Nephron (organoid): ENCODE measurements around the gene BCS1L.

Experiments
- H3K27ac Mint-ChIP-seq, 3 experiments: 2 replicates each; pipeline ENCODE4 v1.8.0; 2020; ENCODE audit warnings: mixed read lengths in 3 of 3, mild to moderate bottlenecking in 2 of 3, moderate library complexity in 1 of 3
- H3K27me3 Mint-ChIP-seq: 2 replicates; pipeline ENCODE4 v1.8.0; 2021; ENCODE audit warnings: low read depth, mild to moderate bottlenecking, moderate library complexity, mixed read lengths
- H3K36me3 Mint-ChIP-seq: 2 replicates; pipeline ENCODE4 v1.8.0; 2020; ENCODE audit warnings: low read depth, mixed read lengths
- H3K4me1 Mint-ChIP-seq: 2 replicates; pipeline ENCODE4 v1.8.0; 2020; ENCODE audit warnings: mixed read lengths
- H3K4me3 Mint-ChIP-seq, 3 experiments: 2 replicates each; pipeline ENCODE4 v1.8.0; 2020; ENCODE audit warnings: mild to moderate bottlenecking in 3 of 3, mixed read lengths in 3 of 3, moderate library complexity in 2 of 3
- H3K9me3 Mint-ChIP-seq: 2 replicates; pipeline ENCODE4 v1.8.0; 2020; ENCODE audit warnings: mixed read lengths
- CTCF ChIP-seq, 3 experiments: fragments of 200-600 bp; sonication (generic); IDR thresholded peaks; one replicate each; pipeline ENCODE4 v1.5.0; 2021; ENCODE audit warnings: antibody characterized with exemption in 3 of 3; ENCODE audit not compliant: unreplicated experiment in 3 of 3

The BCS1L gene

GRCh38 chr2:218659258-218659987 is at the start of gene BCS1L, which contains the start of gene ZNF142:
Gene BCS1L, plus strand, starts transcription at chr2:218659683. Its CDS starts 1,305 bp downstream, at chr2:218660988.
Gene ZNF142, minus strand, starts transcription at chr2:218659623. Its CDS starts 3,194 bp downstream, at chr2:218656429.
- Mint-ChIP-seq H3K4me1 (peaks cover 23% of the 10 kb centered on the region), H3K27ac (peak within 1 kb of the TSS; percentile 72 to 86 (median 80)), H3K36me3 (peaks cover 31% of the 10 kb centered on the region), H3K27me3 (no peaks in the 10 kb centered on the region), H3K9me3 (no peaks in the 10 kb centered on the region), H3K4me3 (peak within 1 kb of the TSS; percentile 96 to 98 (median 98))
- no peak for TF ChIP-seq CTCF (IDR thresholded peaks at IDR 0.05; ENCODE audit: unreplicated experiment in 3 of 3)

- H3K9me3 Mint-ChIP-seq = no peaks in the 10 kb centered on the region
- H3K27me3 Mint-ChIP-seq = peaks cover 3% of the 10 kb centered on the region
- H3K4me1 Mint-ChIP-seq = no peaks in the 10 kb centered on the region
- no peak for TF ChIP-seq CTCF (IDR thresholded peaks at IDR 0.05; ENCODE audit: unreplicated experiment in 3 of 3)
- no peak overlapping the region for H3K4me3 Mint-ChIP-seq
- H3K36me3 Mint-ChIP-seq = no peaks in the 10 kb centered on the region
- H3K27ac Mint-ChIP-seq = no peak overlapping the region
Observed at GRCh38 chr2:218615868-218616315, 43.6 kb upstream of the BCS1L start.

- H3K4me3 Mint-ChIP-seq = no peak overlapping the region
- no peaks in the 10 kb centered on the region for H3K36me3 Mint-ChIP-seq
- H3K27ac Mint-ChIP-seq = no peak overlapping the region
- H3K27me3 Mint-ChIP-seq = peaks cover 3% of the 10 kb centered on the region
- peaks cover 13% of the 10 kb centered on the region for H3K4me1 Mint-ChIP-seq
- H3K9me3 Mint-ChIP-seq = no peaks in the 10 kb centered on the region
- no peak for TF ChIP-seq CTCF (IDR thresholded peaks at IDR 0.05; ENCODE audit: unreplicated experiment in 3 of 3)
Observed at GRCh38 chr2:218618102-218618860, 41.2 kb upstream of the BCS1L start.

- H3K27ac Mint-ChIP-seq = no peak overlapping the region
- H3K36me3 Mint-ChIP-seq = no peaks in the 10 kb centered on the region
- no peak for TF ChIP-seq CTCF (IDR thresholded peaks at IDR 0.05; ENCODE audit: unreplicated experiment in 3 of 3)
- H3K4me3 Mint-ChIP-seq = no peak overlapping the region
- peaks cover 3% of the 10 kb centered on the region for H3K27me3 Mint-ChIP-seq
- no peaks in the 10 kb centered on the region for H3K9me3 Mint-ChIP-seq
- peaks cover 14% of the 10 kb centered on the region for H3K4me1 Mint-ChIP-seq
Observed at GRCh38 chr2:218621007-218621406, 38.5 kb upstream of the BCS1L start.

- peaks cover 14% of the 10 kb centered on the region for H3K4me1 Mint-ChIP-seq
- no peak for TF ChIP-seq CTCF (IDR thresholded peaks at IDR 0.05; ENCODE audit: unreplicated experiment in 3 of 3)
- H3K27ac Mint-ChIP-seq = peak overlapping the region in 2 of 3 experiments; percentile 60 to 75
- H3K27me3 Mint-ChIP-seq = peaks cover 3% of the 10 kb centered on the region
- H3K4me3 Mint-ChIP-seq = no peak overlapping the region
- no peaks in the 10 kb centered on the region for H3K36me3 Mint-ChIP-seq
- no peaks in the 10 kb centered on the region for H3K9me3 Mint-ChIP-seq
Observed at GRCh38 chr2:218622606-218623365, 36.7 kb upstream of the BCS1L start.
